Loucy (cell line): ENCODE results near the gene STIMATE.

Experiments
- H2AFZ ChIP-seq: fragments of 200-600 bp; sonication (generic); 2 replicates; pipeline ENCODE4 v1.6.0; 2016; ENCODE audit warnings: antibody characterized with exemption, mild to moderate bottlenecking, low read length, moderate library complexity
- H3F3A ChIP-seq: fragments of 200-600 bp; 2 replicates; pipeline ENCODE4 v1.6.0; 2016; ENCODE audit warnings: antibody characterized with exemption, low read depth, mild to moderate bottlenecking
- H3K27me3 ChIP-seq: fragments of 200-600 bp; sonication (generic); 2 replicates; pipeline ENCODE4 v1.6.1; 2014; ENCODE audit warnings: low read length, mild to moderate bottlenecking; ENCODE audit not compliant: insufficient read depth, poor library complexity, severe bottlenecking
- H3K36me3 ChIP-seq: fragments of 200-600 bp; sonication (generic); 2 replicates; pipeline ENCODE4 v1.6.1; 2016; ENCODE audit warnings: low read length; ENCODE audit not compliant: insufficient read depth
- H3K4me1 ChIP-seq: fragments of 200-600 bp; sonication (generic); 2 replicates; pipeline ENCODE4 v1.5.1; 2014; ENCODE audit warnings: low read length, mild to moderate bottlenecking; ENCODE audit not compliant: insufficient read depth, poor library complexity, severe bottlenecking
- H3K4me2 ChIP-seq: fragments of 200-600 bp; sonication (generic); 2 replicates; pipeline ENCODE4 v1.6.0; 2014; ENCODE audit warnings: antibody characterized with exemption, low read length, low read depth, mild to moderate bottlenecking; ENCODE audit not compliant: poor library complexity, severe bottlenecking
- H3K4me3 ChIP-seq: fragments of 200-600 bp; sonication (generic); 2 replicates; pipeline ENCODE4 v1.5.1; 2014; ENCODE audit warnings: low read length, mild to moderate bottlenecking, mixed read lengths; ENCODE audit not compliant: poor library complexity, severe bottlenecking
- H3K79me2 ChIP-seq: fragments of 200-600 bp; sonication (generic); 2 replicates; pipeline ENCODE4 v1.6.1; 2014; ENCODE audit warnings: low read length; ENCODE audit not compliant: insufficient read depth
- H3K9ac ChIP-seq: fragments of 200-600 bp; sonication (generic); 2 replicates; pipeline ENCODE4 v1.6.0; 2014; ENCODE audit warnings: mild to moderate bottlenecking, low read depth, low read length, moderate library complexity; ENCODE audit not compliant: poor library complexity, severe bottlenecking
- H3K9me2 ChIP-seq: fragments of 200-600 bp; sonication (generic); replicated peaks from 2 replicates; pipeline ENCODE4 v1.6.1; 2016; ENCODE audit warnings: low read depth, low read length, mixed read lengths
- H3K9me3 ChIP-seq: fragments of 200-600 bp; sonication (generic); 2 replicates; pipeline ENCODE4 v1.6.1; 2014; ENCODE audit warnings: mild to moderate bottlenecking, antibody characterized with exemption, low read length, low read depth; ENCODE audit not compliant: insufficient read depth
- H4K20me1 ChIP-seq: fragments of 200-600 bp; sonication (generic); 2 replicates; pipeline ENCODE4 v1.6.0; 2014; ENCODE audit warnings: antibody characterized with exemption, low read length, mild to moderate bottlenecking; ENCODE audit not compliant: insufficient read depth, poor library complexity, severe bottlenecking
- EZH2phosphoT487 ChIP-seq: fragments of 200-600 bp; IDR thresholded peaks from 2 replicates; pipeline ENCODE4 v1.6.1; 2018; ENCODE audit warnings: antibody characterized with exemption, mild to moderate bottlenecking, moderate library complexity, borderline replicate concordance
- TF ChIP-seq, protein P1 (sequence below): fragments of 200-600 bp; sonication (generic); conservative IDR thresholded peaks from 2 replicates; pipeline ENCODE4 v1.5.1; 2014; ENCODE audit warnings: mild to moderate bottlenecking, antibody characterized with exemption, low read length

STIMATE gene

DNA sequence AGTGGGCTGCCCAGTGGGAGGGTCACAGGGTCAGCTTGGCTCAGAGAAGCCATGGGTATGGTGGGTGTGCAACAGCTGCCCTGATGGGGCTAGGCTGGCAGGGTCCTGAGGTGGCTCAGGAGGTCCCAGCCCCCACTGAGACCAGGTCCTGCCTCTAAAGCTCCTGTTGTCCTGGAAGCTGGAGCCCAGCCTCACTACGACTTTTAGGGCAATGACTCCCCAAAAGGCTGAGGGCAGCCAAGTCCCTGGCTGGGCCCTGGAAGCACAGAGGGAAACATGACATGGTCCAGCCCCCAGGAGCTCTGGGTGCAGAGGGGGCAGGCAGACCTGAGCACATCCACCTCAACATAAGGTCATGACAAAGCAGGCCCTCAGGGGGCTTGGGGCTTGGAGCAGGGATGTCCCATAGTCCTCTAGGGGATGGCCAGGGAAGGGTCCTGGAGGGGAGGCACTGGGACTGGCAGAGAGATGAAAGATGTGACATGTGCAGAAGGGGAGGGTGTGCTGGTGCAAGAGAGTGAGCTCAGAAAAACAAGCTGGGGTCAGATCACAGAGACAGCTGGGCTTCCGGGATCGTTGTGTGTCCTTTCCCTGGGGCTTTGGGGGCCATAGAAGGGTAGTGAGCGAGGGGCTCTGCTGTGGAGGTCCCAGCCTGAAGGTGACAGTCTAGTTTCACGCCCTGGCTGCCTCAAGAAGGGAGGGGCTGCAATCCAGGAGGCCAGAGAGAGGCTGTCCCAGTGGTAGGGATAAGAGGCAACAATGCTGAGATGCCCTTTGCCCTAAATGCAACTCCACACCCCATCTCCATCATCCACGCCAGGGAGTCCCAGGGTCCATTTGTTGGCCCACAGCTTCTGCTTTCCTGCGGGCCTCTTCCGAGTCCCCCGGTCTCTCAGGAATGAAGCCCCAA lies 103.4 kb downstream of the STIMATE start:
- Histone ChIP-seq H3K9ac (no peak overlapping the region), H3K4me2 (no peak overlapping the region), H3K4me3 (no peak overlapping the region)

DNA sequence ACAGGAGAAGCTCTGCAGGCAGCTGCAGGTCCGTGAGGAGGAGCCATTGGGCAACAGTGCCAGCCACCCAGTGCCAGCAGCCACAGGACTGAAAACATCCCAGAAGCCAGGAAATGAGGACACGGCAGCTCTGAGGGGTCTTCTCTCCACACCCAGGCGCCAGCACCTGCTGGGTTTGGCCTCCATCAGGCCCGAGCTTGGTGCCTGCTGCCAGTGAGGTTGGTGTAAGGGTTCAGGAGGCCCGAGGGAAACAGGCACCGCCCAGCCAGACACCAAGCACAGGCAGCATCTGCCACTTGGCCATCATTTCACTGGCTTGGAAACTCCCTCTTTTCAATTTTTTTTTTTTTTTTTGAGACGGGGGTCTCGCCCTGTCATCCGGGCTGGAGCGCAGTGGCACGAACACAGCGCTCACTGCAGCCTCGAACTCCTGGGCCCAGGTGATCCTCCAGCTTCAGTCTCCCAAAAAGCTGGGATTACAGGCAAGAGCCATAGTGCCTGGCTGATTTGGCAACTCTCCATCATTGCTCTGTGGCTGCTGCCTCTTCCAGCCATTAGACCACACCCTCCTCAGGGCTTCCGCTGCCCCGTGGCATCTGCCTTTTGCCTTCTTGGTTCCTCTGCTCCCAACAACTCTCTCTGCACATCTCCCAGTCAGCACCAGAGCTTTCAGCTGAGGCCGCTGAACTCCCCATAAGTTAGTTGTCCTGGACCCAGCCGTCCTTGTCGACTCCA lies 104.2 kb downstream of the STIMATE start:
- Histone ChIP-seq H3K27me3 (no peaks in the 10 kb centered on the region), H3K4me2 (no peak overlapping the region), H3K9me2 (no peaks in the 10 kb centered on the region), H3K9me3 (no peaks in the 10 kb centered on the region), H3K9ac (no peak overlapping the region), H2AFZ (no peak overlapping the region), H3K4me1 (no peaks in the 10 kb centered on the region), H3F3A (no peaks in the 10 kb centered on the region), H4K20me1 (no peaks in the 10 kb centered on the region), H3K36me3 (no peaks in the 10 kb centered on the region), H3K4me3 (no peak overlapping the region), H3K79me2 (no peaks in the 10 kb centered on the region)
- TF ChIP-seq EZH2phosphoT487: no peak
- TF ChIP-seq, protein P1, sequence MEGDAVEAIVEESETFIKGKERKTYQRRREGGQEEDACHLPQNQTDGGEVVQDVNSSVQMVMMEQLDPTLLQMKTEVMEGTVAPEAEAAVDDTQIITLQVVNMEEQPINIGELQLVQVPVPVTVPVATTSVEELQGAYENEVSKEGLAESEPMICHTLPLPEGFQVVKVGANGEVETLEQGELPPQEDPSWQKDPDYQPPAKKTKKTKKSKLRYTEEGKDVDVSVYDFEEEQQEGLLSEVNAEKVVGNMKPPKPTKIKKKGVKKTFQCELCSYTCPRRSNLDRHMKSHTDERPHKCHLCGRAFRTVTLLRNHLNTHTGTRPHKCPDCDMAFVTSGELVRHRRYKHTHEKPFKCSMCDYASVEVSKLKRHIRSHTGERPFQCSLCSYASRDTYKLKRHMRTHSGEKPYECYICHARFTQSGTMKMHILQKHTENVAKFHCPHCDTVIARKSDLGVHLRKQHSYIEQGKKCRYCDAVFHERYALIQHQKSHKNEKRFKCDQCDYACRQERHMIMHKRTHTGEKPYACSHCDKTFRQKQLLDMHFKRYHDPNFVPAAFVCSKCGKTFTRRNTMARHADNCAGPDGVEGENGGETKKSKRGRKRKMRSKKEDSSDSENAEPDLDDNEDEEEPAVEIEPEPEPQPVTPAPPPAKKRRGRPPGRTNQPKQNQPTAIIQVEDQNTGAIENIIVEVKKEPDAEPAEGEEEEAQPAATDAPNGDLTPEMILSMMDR: no peak

More for the DNA sequence above, 103.4 kb downstream of the STIMATE start:
- Histone ChIP-seq H4K20me1 (no peaks in the 10 kb centered on the region), H3K4me1 (no peaks in the 10 kb centered on the region), H2AFZ (no peak overlapping the region), H3K27me3 (no peaks in the 10 kb centered on the region), H3K9me3 (no peaks in the 10 kb centered on the region), H3K36me3 (no peaks in the 10 kb centered on the region), H3F3A (no peaks in the 10 kb centered on the region), H3K9me2 (no peaks in the 10 kb centered on the region), H3K79me2 (no peaks in the 10 kb centered on the region)
- TF ChIP-seq EZH2phosphoT487: no peak
- TF ChIP-seq, protein P1: no peak

DNA sequence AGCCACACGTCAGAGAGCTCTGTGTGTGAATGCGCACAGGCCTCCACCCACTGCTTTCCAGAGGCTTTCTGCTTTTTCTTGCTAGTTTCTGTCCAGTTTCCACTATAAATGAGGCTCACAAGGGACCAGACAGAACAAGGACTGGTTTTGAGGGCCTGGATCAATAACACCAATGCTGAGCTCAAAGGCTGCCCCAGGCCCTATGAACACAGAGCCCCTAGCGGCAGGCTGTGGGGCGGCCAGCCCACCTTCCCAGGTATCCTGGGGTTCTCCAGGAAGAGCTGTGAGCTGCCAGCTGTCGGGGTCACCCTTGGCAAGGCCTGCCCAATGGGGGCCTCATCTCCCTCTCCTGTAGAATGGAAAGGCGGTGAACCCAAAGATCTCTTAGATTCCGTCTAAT lies 104.9 kb downstream of the STIMATE start:
- Histone ChIP-seq H3K36me3 (no peaks in the 10 kb centered on the region), H3K4me3 (no peak overlapping the region), H3F3A (no peaks in the 10 kb centered on the region), H3K9me3 (no peaks in the 10 kb centered on the region), H3K9me2 (no peaks in the 10 kb centered on the region), H3K79me2 (no peaks in the 10 kb centered on the region), H3K4me1 (no peaks in the 10 kb centered on the region), H3K9ac (no peak overlapping the region), H4K20me1 (no peaks in the 10 kb centered on the region), H2AFZ (no peak overlapping the region), H3K4me2 (no peak overlapping the region), H3K27me3 (no peaks in the 10 kb centered on the region)
- no peak for TF ChIP-seq EZH2phosphoT487
- TF ChIP-seq, protein P1: no peak
